NCI-H2107 treated with DMSO at 0.1 percent for 48 hours (cell line): ENCODE results near the gene PTTG2.

Source experiments
- DNase-seq: peaks from one replicate; lab custom pipeline; 2025; ENCODE audit not compliant: unreplicated experiment; lab: John Stamatoyannopoulos, UW

Gene PTTG2

DNA sequence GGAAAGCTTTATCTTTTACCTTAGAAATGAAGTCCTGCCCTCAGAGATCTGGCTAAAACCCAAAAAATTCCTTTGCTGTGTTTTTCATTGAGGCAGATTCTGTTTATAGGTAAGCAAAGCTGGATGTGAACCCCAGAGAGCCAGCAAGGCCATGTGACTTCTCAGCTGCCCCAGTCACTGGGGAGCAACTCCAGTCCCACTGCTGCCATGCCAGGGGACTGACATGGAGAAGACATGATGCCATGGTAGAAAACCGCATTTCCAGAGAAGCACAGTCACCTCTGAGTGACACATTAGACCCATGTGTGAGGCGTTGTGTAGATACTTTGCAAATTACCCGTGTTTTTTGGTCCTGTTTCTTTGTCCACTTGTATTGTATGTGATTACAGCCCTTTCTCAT is 45.4 kb downstream of the PTTG2 start:
- DNase-seq = no peak

DNA sequence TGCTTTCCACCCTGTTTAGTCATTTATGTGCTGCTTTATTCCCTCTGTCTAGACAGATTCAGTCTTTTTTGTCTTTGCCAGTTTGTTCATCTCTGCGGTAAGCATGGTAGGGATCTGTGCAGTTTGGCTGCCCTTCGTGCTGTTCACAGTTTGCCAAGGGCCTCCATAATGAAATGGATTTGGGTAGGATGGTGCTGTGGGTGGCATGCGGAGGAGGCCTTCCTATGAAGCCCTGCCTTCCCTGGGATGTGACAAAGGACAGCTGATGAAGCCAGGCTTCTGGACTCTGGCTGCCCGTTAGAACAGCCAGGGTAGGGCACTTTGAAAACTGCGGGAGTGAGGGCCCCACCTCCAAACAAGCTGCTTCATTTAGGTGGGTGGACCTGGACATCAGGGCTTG is 47.4 kb downstream of the PTTG2 start:
- no peak for DNase-seq

DNA sequence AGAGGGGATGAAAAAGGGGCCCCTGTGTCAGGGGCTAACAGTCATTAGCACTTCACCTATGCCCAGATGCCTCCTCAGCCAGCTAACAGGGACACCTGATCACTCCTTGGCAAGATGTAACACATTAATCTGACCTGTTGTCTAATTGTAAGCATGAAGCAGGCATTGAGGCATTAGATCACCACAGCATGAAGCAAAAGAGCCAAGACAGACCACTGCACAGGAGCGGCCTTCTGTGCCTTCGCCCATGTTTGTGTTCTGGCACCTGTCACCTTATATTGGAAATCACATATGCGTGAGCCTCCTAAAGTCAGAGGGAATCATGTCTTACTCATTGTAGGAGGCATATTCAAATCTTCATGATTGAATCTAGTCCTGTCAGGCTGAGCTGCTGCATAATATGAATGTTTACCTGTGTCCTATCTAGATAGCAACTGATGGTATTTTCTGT is 48.4 kb downstream of the PTTG2 start:
- no peak for DNase-seq

DNA sequence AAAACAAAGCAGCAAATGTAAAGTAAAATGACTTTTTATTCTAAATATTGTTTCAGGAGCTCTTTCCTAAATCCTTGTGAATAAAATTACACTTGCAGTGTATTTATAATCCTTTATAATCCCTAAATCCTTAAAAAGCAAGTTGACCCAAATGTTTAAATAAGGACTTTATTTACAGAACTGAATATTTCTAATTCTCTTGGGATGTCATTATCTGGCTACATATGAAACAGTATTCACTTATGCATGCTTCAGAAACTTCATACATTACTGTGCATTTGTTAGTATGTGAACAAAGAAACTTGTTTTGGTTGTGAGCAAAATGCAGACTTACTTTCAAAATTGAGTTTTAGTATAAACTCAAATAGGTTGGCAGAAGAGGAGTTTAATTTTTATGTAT is 49.2 kb downstream of the PTTG2 start:
- no peak for DNase-seq

DNA sequence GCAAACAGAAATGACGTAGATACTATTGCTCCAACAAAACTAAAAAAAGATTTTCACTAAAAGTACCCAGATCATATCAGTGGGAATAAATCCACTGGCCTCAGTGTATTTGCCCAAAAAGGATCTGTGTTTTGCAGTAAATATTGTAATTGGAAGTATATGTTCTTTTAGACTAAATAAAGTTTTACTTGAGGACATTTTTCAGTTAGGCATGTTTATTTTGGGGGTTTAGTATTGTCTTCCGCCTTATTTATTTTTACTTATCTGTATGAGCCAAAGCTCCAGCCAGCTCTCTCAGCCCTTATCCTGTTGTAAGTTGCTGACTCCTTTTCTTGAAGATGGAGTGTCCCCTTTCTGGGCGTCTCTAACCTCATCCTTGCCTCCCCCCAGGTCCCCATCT is 49.8 kb downstream of the PTTG2 start:
- no peak for DNase-seq
